HepG2 (cell line): Measurements from ENCODE around the gene TIMM44. TPM values are rescaled to one million over a fixed set of nuclear protein-coding genes. Genes with fewer than 3 reads are reported as not detected.

ENCODE experiments used
- ATAC-seq: fragments of 200-7000 bp; cut with Tn5 transposase; 3 replicates; pipeline ENCODE4 v1.9.1; 2020; ENCODE audit warnings: mild to moderate bottlenecking, moderate library complexity
- BruUV-seq: library from RNA; stranded (reverse); fragments of 400-500 nt; replicated peaks from 2 replicates; lab custom pipeline; 2021; lab: Mats Ljungman, UMichigan
- CTCF ChIA-PET: fragments of 300-600 bp; formaldehyde crosslinking; extraction: SDS; loops from one replicate; lab custom pipeline; 2021; ENCODE audit warnings: low total read pairs, inconsistent platforms, low intra/inter-chr PET ratio; lab: Yijun Ruan, JAX
- POLR2A ChIA-PET: fragments of 350-600 bp; sonication (Branson Sonifier 250); formaldehyde crosslinking; loops from one replicate; lab custom pipeline; 2020; ENCODE audit warnings: antibody characterized with exemption, inconsistent platforms; lab: Yijun Ruan, JAX
- DNase-seq: peaks from one replicate; pipeline ENCODE4 v3.0.0-alpha.2; 2015; ENCODE audit warnings: low spot score
- FAIRE-seq: peaks from 3 replicates; lab custom pipeline; 2011; peaks lifted over from hg19 to GRCh38; lab: Jason Lieb, UNC
- H2AFZ ChIP-seq: one replicate; pipeline ENCODE4 v1.6.1; 2011; ENCODE audit warnings: low read length, inconsistent platforms
- H3K27ac ChIP-seq: fragments of 300-600 bp; 3 replicates; pipeline ENCODE4 v1.8.0; 2011; ENCODE audit warnings: mixed run types, mild to moderate bottlenecking, mixed read lengths, low read length, inconsistent platforms; ENCODE audit not compliant: insufficient read depth; ENCODE audit errors: extremely low read length
- H3K27me3 ChIP-seq, 2 experiments: fragments of 200-600 bp in 1 of 2; 2 replicates in 1 of 2; 3 replicates in 1 of 2; pipeline versions ENCODE4 v1.6.0 to v1.8.0; 2011; ENCODE audit warnings: low read length in 2 of 2, mild to moderate bottlenecking in 2 of 2, moderate library complexity in 2 of 2, inconsistent platforms in 1 of 2; ENCODE audit not compliant: insufficient read depth in 2 of 2, control insufficient read depth in 1 of 2
- H3K36me3 ChIP-seq, 2 experiments: fragments of 200-600 bp in 1 of 2; replicated peaks in 1 of 2; 2 replicates in 1 of 2; 3 replicates in 1 of 2; pipeline versions ENCODE4 v1.5.1 to v1.8.0; 2011; ENCODE audit warnings: low read length in 2 of 2, inconsistent platforms in 1 of 2; ENCODE audit not compliant: insufficient read depth in 2 of 2, control insufficient read depth in 1 of 2
- H3K4me1 ChIP-seq: 2 replicates; pipeline ENCODE4 v1.5.1; 2012; ENCODE audit warnings: low read length, inconsistent platforms; ENCODE audit not compliant: insufficient read depth
- H3K4me2 ChIP-seq: 2 replicates; pipeline ENCODE4 v1.6.0; 2011; ENCODE audit warnings: low read depth, low read length, inconsistent platforms
- H3K4me3 ChIP-seq, 3 experiments: fragments of 200-600 bp in 1 of 3; sonication (generic), shearing (Covaris generic) in 1 of 3; replicated peaks in 1 of 3; 2 replicates each; pipeline ENCODE4 v1.5.1; 2011 to 2016; ENCODE audit warnings: low read length in 3 of 3, inconsistent platforms in 2 of 3, low read depth in 2 of 3, mild to moderate bottlenecking in 2 of 3, control low read depth in 1 of 3, mixed read lengths in 1 of 3; ENCODE audit not compliant: insufficient read depth in 1 of 3
- H3K79me2 ChIP-seq: one replicate; pipeline ENCODE4 v1.6.1; 2011; ENCODE audit warnings: low read length, inconsistent platforms; ENCODE audit not compliant: insufficient read depth
- H3K9ac ChIP-seq: 2 replicates; pipeline ENCODE4 v1.6.0; 2011; ENCODE audit warnings: mild to moderate bottlenecking, low read depth, low read length, inconsistent platforms; ENCODE audit not compliant: insufficient read depth
- H3K9me3 ChIP-seq: 2 replicates; pipeline ENCODE4 v1.5.1; 2012; ENCODE audit warnings: mild to moderate bottlenecking, low read length
- H4K20me1 ChIP-seq: 2 replicates; pipeline ENCODE4 v1.6.0; 2011; ENCODE audit warnings: inconsistent platforms, mild to moderate bottlenecking, low read length, moderate library complexity; ENCODE audit not compliant: insufficient read depth
- DDIT3 ChIP-seq: sonication (generic); formaldehyde crosslinking; IDR thresholded peaks from 2 replicates; pipeline ENCODE4 v1.4.0; 2020; ENCODE audit warnings: mild to moderate bottlenecking, missing genetic modification reagents
- MLXIP ChIP-seq: sonication (generic); formaldehyde crosslinking; IDR thresholded peaks from 2 replicates; pipeline ENCODE4 v1.9.0; 2021; ENCODE audit warnings: missing genetic modification reagents, borderline replicate concordance
- NPAS2 ChIP-seq: sonication (generic); formaldehyde crosslinking; IDR thresholded peaks from 2 replicates; pipeline ENCODE4 v1.8.0; 2022; ENCODE audit warnings: mild to moderate bottlenecking, missing genetic modification reagents, borderline replicate concordance
- NR3C1 ChIP-seq: sonication (generic); formaldehyde crosslinking; IDR thresholded peaks from 2 replicates; pipeline ENCODE4 v1.4.0; 2020; ENCODE audit warnings: missing genetic modification reagents
- PHF5A ChIP-seq: IDR thresholded peaks from one replicate; pipeline ENCODE4 v1.6.1; 2018; ENCODE audit warnings: low read depth, missing genetic modification reagents; ENCODE audit not compliant: unreplicated experiment
- SIN3A ChIP-seq: IDR thresholded peaks from 2 replicates; pipeline ENCODE4 v1.6.1; 2011; ENCODE audit warnings: low read depth, mild to moderate bottlenecking, control low read depth, low read length, borderline replicate concordance
- YY1 ChIP-seq: IDR thresholded peaks from 2 replicates; pipeline ENCODE4 v1.6.1; 2011; ENCODE audit warnings: low read length, low read depth, moderate library complexity, mild to moderate bottlenecking; ENCODE audit not compliant: insufficient read depth, insufficient replicate concordance
- ZBED4 ChIP-seq: sonication (generic); formaldehyde crosslinking; IDR thresholded peaks from 2 replicates; pipeline ENCODE4 v1.4.0; 2020; ENCODE audit warnings: missing genetic modification reagents, borderline replicate concordance
- ZMAT3 ChIP-seq: sonication (generic); formaldehyde crosslinking; conservative IDR thresholded peaks from 2 replicates; pipeline ENCODE4 v1.7.0; 2021; ENCODE audit warnings: missing genetic modification reagents
- ZNF20 ChIP-seq: sonication (generic); formaldehyde crosslinking; IDR thresholded peaks from 2 replicates; pipeline ENCODE4 v1.4.0; 2020; ENCODE audit warnings: mild to moderate bottlenecking, moderate library complexity, missing genetic modification reagents
- ZNF224 ChIP-seq: sonication (generic); formaldehyde crosslinking; IDR thresholded peaks from 2 replicates; pipeline ENCODE4 v1.5.0; 2020; ENCODE audit warnings: mild to moderate bottlenecking, missing genetic modification reagents
- ZNF335 ChIP-seq: sonication (generic); formaldehyde crosslinking; IDR thresholded peaks from 2 replicates; pipeline ENCODE4 v1.4.0; 2020; ENCODE audit warnings: missing genetic modification reagents
- ZNF746 ChIP-seq: sonication (generic); formaldehyde crosslinking; IDR thresholded peaks from 2 replicates; pipeline ENCODE4 v1.8.0; 2022; ENCODE audit warnings: mild to moderate bottlenecking, missing genetic modification reagents
- WGBS: methylation state at CpG from one replicate; pipeline ENCODE4 v1.1.6; 2017; ENCODE audit warnings: low lambda C conversion rate; 5-methylcytosine and 5-hydroxymethylcytosine counted together
- in situ Hi-C: cut with HindIII; loops from 2 replicates; pipeline ENCODE4 v1.10.0; 2017; ENCODE audit warnings: low pct_unique_long_range_greater_than_20kb; ENCODE audit not compliant: extremely low pct_ligation_motif_present
- intact Hi-C: fragments of 100-400 bp; cut with micrococcal nuclease; formaldehyde crosslinking; loops from one replicate; pipeline ENCODE4 v1.10.0; 2022; ENCODE audit not compliant: unreplicated experiment
- polyA plus RNA-seq, 8 experiments: library from polyadenylated mRNA; depleted of rRNA in 3 of 8; stranded (reverse) in 7 of 8; unstranded in 1 of 8; fragments of >200 nt; fragmentation: Illumina TruSeq in 4 of 8; extraction: Trizol in 4 of 8; gene quantifications; 2 replicates each; pipeline versions ENCODE4 v1.2.1 to v1.2.3, GENCODE V29; 2011 to 2016; ENCODE audit warnings: low read depth in 4 of 8, missing spikeins in 1 of 8, mixed read lengths in 1 of 8; ENCODE audit not compliant: insufficient read depth in 1 of 8
- total RNA-seq, 5 experiments: library from RNA; depleted of rRNA; stranded (reverse); fragments of >200 nt; fragmentation: Illumina TruSeq; extraction: Trizol; gene quantifications; 2 replicates each; pipeline ENCODE4 v1.2.3, GENCODE V29; 2016; ENCODE audit warnings: low read depth in 1 of 5

Gene TIMM44
- total and polyA plus RNA-seq, 2 of the 13 experiments (the other 11 are each of a cell fraction or from before 2014, with no cell fraction given) = 42.9 to 72.6 TPM

- no peak for TF ChIP-seq NPAS2 (CRISPR knock-in tag)
- no peak for TF ChIP-seq PHF5A
- TF ChIP-seq YY1 = peak; percentile 24
- no peak for TF ChIP-seq NR3C1 (CRISPR knock-in tag)
These were observed 803 bp upstream of the TIMM44 start (continued) for GRCh38 chr19:7944177-7944761.

- ATAC-seq (peak; percentile 58), FAIRE-seq (no peak), DNase-seq (peak; percentile 25)
- WGBS = under 1% methylated on average over 33 of the region's 33 CpGs
- in situ Hi-C loops (no loop called here), intact Hi-C loops (no loop called here)
- Histone ChIP-seq H3K4me2 (peak overlapping the region; percentile 82), H3K4me1 (peaks cover 38% of the 10 kb centered on the region), H3K9me3 (no peaks in the 10 kb centered on the region), H3K4me3 (peak overlapping the region; percentile 63 to 98 (median 91)), H2AFZ (no peak overlapping the region), H3K9ac (peak overlapping the region; percentile 100), H3K79me2 (peaks cover 32% of the 10 kb centered on the region), H4K20me1 (0 out of 2 replicates have a peak, but pooled peaks cover 2% of the 10 kb centered on the region), H3K36me3 (peaks cover 7 to 26% of the 10 kb centered on the region in 2 experiments; a peak in 4 of 5 replicates), H3K27ac (peak overlapping the region; percentile 90), H3K27me3 (peaks cover 0 to 3% of the 10 kb centered on the region in 2 experiments; a peak in 1 of 5 replicates)
- CTCF ChIA-PET = interaction anchor here (1.6 to 1.8 kb wide), 2 partner anchors 59 to 127 kb away, joined by 3 to 7 read pairs; no protein-coding TSS in a partner anchor
- BruUV-seq = TSS peak; percentile 65
- POLR2A ChIA-PET = interaction anchor here (0.7 to 2.8 kb wide), 36 partner anchors 8 to 481 kb away, joined by 3 to 85 read pairs (median 5); partner anchors contain the start of genes CCL25, ELAVL1, LRRC8E and MAP2K7
- TF ChIP-seq ZNF224 (CRISPR knock-in tag) (no peak), DDIT3 (CRISPR knock-in tag) (no peak), ZBED4 (0 out of 2 replicates have a peak, but pooled peaks have one; percentile 52), MLXIP (CRISPR knock-in tag) (no peak), ZNF20 (CRISPR knock-in tag) (no peak), ZMAT3 (CRISPR knock-in tag) (0 out of 2 replicates have a peak, but pooled peaks have one; percentile 5), ZNF335 (no peak), ZNF746 (CRISPR knock-in tag) (no peak), SIN3A (no peak)
These were observed 454 bp downstream of the TIMM44 start for GRCh38 chr19:7942981-7943443.
